Vagina (tissue), 2 donors: ENCODE data around the gene PPP3CB.

Experiments
- CTCF ChIP-seq, 3 experiments: fragments of 450-650 bp in 2 of 3; fragments of 200-600 bp in 1 of 3; sonication (generic) in 1 of 3; IDR thresholded peaks; one replicate each; pipeline ENCODE4 v1.5.1; 2017 to 2019; ENCODE audit warnings: antibody characterized with exemption in 3 of 3, mild to moderate bottlenecking in 2 of 3, moderate library complexity in 2 of 3
- POLR2A ChIP-seq, 2 donors: fragments of 450-650 bp; IDR thresholded peaks; one replicate each; pipeline ENCODE4 v1.6.1; 2017; ENCODE audit warnings: antibody characterized with exemption in 2 of 2, mild to moderate bottlenecking in 2 of 2, moderate library complexity in 2 of 2
- POLR2AphosphoS5 ChIP-seq, 2 donors: sonication (generic); formaldehyde crosslinking; IDR thresholded peaks; one replicate each; pipeline ENCODE4 v1.9.0; 2017; ENCODE audit warnings: antibody characterized with exemption in 2 of 2, mild to moderate bottlenecking in 2 of 2, low read depth in 1 of 2; ENCODE audit not compliant: insufficient read depth in 1 of 2

- TF ChIP-seq CTCF (IDR thresholded peaks at IDR 0.05) (no peak), POLR2A (IDR thresholded peaks at IDR 0.05) (no peak), POLR2AphosphoS5 (IDR thresholded peaks at IDR 0.05; ENCODE audit: insufficient read depth in 1 of 2, low read depth in 1 of 2) (no peak)
These were observed 973 bp downstream of the PPP3CB start for GRCh38 chr10:73494877-73495225.
